ENCODE measurements around the gene COL19A1.

The COL19A1 gene

GRCh38 chr6:70234561-70235236 lies 368.3 kb downstream of the COL19A1 start:
- no peaks in the 10 kb centered on the region for H3K9me3 ChIP-seq (ENCODE audit: severe bottlenecking)
- no peak overlapping the region for H3K4me3 ChIP-seq (ENCODE audit: severe bottlenecking)
- TF ChIP-seq CTCF (IDR thresholded peaks at IDR 0.05; ENCODE audit: poor library complexity, severe bottlenecking): no peak
- no peaks in the 10 kb centered on the region for H3K4me1 ChIP-seq (ENCODE audit: insufficient read depth, poor library complexity, severe bottlenecking)
- no peaks in the 10 kb centered on the region for H3K36me3 ChIP-seq (ENCODE audit: low read depth)
- H3K27me3 ChIP-seq (ENCODE audit: insufficient read depth, poor library complexity, severe bottlenecking): peaks cover 26% of the 10 kb centered on the region
- ATAC-seq (ENCODE audit: low read depth) (no peak), DNase-seq (ENCODE audit: low spot score) (no peak)
- no peak overlapping the region for H3K27ac ChIP-seq (ENCODE audit: poor library complexity, severe bottlenecking)

- H3K27me3 ChIP-seq (ENCODE audit: insufficient read depth, poor library complexity, severe bottlenecking): peaks cover 33% of the 10 kb centered on the region
- H3K4me1 ChIP-seq (ENCODE audit: insufficient read depth, poor library complexity, severe bottlenecking): no peaks in the 10 kb centered on the region
- no peak overlapping the region for H3K4me3 ChIP-seq (ENCODE audit: severe bottlenecking)
- H3K27ac ChIP-seq (ENCODE audit: poor library complexity, severe bottlenecking): no peak overlapping the region
- H3K9me3 ChIP-seq (ENCODE audit: severe bottlenecking): no peaks in the 10 kb centered on the region
- DNase-seq (ENCODE audit: low spot score): no peak
- H3K36me3 ChIP-seq (ENCODE audit: low read depth): no peaks in the 10 kb centered on the region
- no peak for TF ChIP-seq CTCF (IDR thresholded peaks at IDR 0.05; ENCODE audit: poor library complexity, severe bottlenecking)
- no peak for ATAC-seq (ENCODE audit: low read depth)
These were observed 370.0 kb downstream of the COL19A1 start for GRCh38 chr6:70236343-70236742.

GRCh38 chr6:70241031-70241430 lies 374.7 kb downstream of the COL19A1 start:
- Histone ChIP-seq H3K36me3 (ENCODE audit: low read depth) (no peaks in the 10 kb centered on the region), H3K9me3 (ENCODE audit: severe bottlenecking) (no peaks in the 10 kb centered on the region), H3K4me1 (ENCODE audit: insufficient read depth, poor library complexity, severe bottlenecking) (no peaks in the 10 kb centered on the region), H3K4me3 (ENCODE audit: severe bottlenecking) (no peak overlapping the region), H3K27me3 (ENCODE audit: insufficient read depth, poor library complexity, severe bottlenecking) (peaks cover 32% of the 10 kb centered on the region), H3K27ac (ENCODE audit: poor library complexity, severe bottlenecking) (no peak overlapping the region)
- no peak for TF ChIP-seq CTCF (IDR thresholded peaks at IDR 0.05; ENCODE audit: poor library complexity, severe bottlenecking)
- ATAC-seq (ENCODE audit: low read depth) (no peak), DNase-seq (ENCODE audit: low spot score) (no peak)

- Histone ChIP-seq H3K4me1 (ENCODE audit: insufficient read depth, poor library complexity, severe bottlenecking) (no peaks in the 10 kb centered on the region), H3K9me3 (ENCODE audit: severe bottlenecking) (no peaks in the 10 kb centered on the region), H3K27me3 (ENCODE audit: insufficient read depth, poor library complexity, severe bottlenecking) (peaks cover 30% of the 10 kb centered on the region), H3K36me3 (ENCODE audit: low read depth) (no peaks in the 10 kb centered on the region), H3K27ac (ENCODE audit: poor library complexity, severe bottlenecking) (no peak overlapping the region), H3K4me3 (ENCODE audit: severe bottlenecking) (no peak overlapping the region)
- DNase-seq (ENCODE audit: low spot score) (no peak), ATAC-seq (ENCODE audit: low read depth) (no peak)
- TF ChIP-seq CTCF (IDR thresholded peaks at IDR 0.05; ENCODE audit: poor library complexity, severe bottlenecking): no peak
These were observed 375.6 kb downstream of the COL19A1 start for GRCh38 chr6:70241991-70242420.

- DNase-seq (ENCODE audit: low spot score) (no peak), ATAC-seq (ENCODE audit: low read depth) (no peak)
- no peak overlapping the region for H3K4me3 ChIP-seq (ENCODE audit: severe bottlenecking)
- peaks cover 14% of the 10 kb centered on the region for H3K27me3 ChIP-seq (ENCODE audit: insufficient read depth, poor library complexity, severe bottlenecking)
- H3K9me3 ChIP-seq (ENCODE audit: severe bottlenecking): no peaks in the 10 kb centered on the region
- no peak overlapping the region for H3K27ac ChIP-seq (ENCODE audit: poor library complexity, severe bottlenecking)
- H3K4me1 ChIP-seq (ENCODE audit: insufficient read depth, poor library complexity, severe bottlenecking): no peaks in the 10 kb centered on the region
- H3K36me3 ChIP-seq (ENCODE audit: low read depth): no peaks in the 10 kb centered on the region
- TF ChIP-seq CTCF (IDR thresholded peaks at IDR 0.05; ENCODE audit: poor library complexity, severe bottlenecking): no peak
These were observed 379.8 kb downstream of the COL19A1 start for GRCh38 chr6:70246118-70246517.

Data from RWPE2 (cell line).